GM12878 (cell line): ENCODE measurements around the gene JAML. TPM values are rescaled to one million over a fixed set of nuclear protein-coding genes. Genes with fewer than 3 reads are reported as not detected.

ENCODE experiments used
- ASH2L ChIP-seq: fragments of 300-600, 200-600 bp; sonication (generic); IDR thresholded peaks from 2 replicates; pipeline ENCODE4 v1.6.1; 2017; ENCODE audit warnings: low read depth, mild to moderate bottlenecking, borderline replicate concordance
- BMI1 ChIP-seq: fragments of 450-650 bp; IDR thresholded peaks from 2 replicates; pipeline ENCODE4 v1.6.1; 2016; ENCODE audit warnings: mild to moderate bottlenecking, moderate library complexity, borderline replicate concordance
- CREB1 ChIP-seq: IDR thresholded peaks from 2 replicates; pipeline ENCODE4 v1.6.1; 2012; ENCODE audit warnings: low read depth, mild to moderate bottlenecking, inconsistent platforms
- IRF4 ChIP-seq: IDR thresholded peaks from 2 replicates; pipeline ENCODE4 v1.6.1; 2011; ENCODE audit warnings: low read depth, low read length
- IRF5 ChIP-seq: fragments of 450-650 bp; IDR thresholded peaks from 2 replicates; pipeline ENCODE4 v1.6.1; 2017; ENCODE audit warnings: borderline replicate concordance
- MYB ChIP-seq: fragments of 150-350 bp; IDR thresholded peaks from 2 replicates; pipeline ENCODE4 v1.6.1; 2014; ENCODE audit warnings: mild to moderate bottlenecking, low read depth, low read length, borderline replicate concordance
- MYC ChIP-seq: IDR thresholded peaks from 2 replicates; pipeline ENCODE4 v1.6.1; 2011; ENCODE audit warnings: mild to moderate bottlenecking, low read length, moderate library complexity, inconsistent platforms; ENCODE audit not compliant: insufficient read depth, insufficient replicate concordance, insufficient read length, severe bottlenecking
- NR2C1 ChIP-seq: fragments of 450-650 bp; IDR thresholded peaks from 2 replicates; pipeline ENCODE4 v1.6.1; 2017; ENCODE audit warnings: antibody characterized with exemption, mild to moderate bottlenecking, moderate library complexity
- RAD51 ChIP-seq: fragments of 450-650 bp; IDR thresholded peaks from 2 replicates; pipeline ENCODE4 v1.6.1; 2016; ENCODE audit warnings: moderate library complexity, mild to moderate bottlenecking, inconsistent platforms
- RCOR1 ChIP-seq: conservative IDR thresholded peaks from 2 replicates; pipeline ENCODE4 v1.6.1; 2012; ENCODE audit warnings: low read depth, low read length, improper control_type of control experiment
- RFX5 ChIP-seq: IDR thresholded peaks from 2 replicates; pipeline ENCODE4 v1.6.1; 2011; ENCODE audit warnings: low read depth, low read length, improper control_type of control experiment
- SMARCA5 ChIP-seq: fragments of 450-650 bp; IDR thresholded peaks from 2 replicates; pipeline ENCODE4 v1.6.1; 2017; ENCODE audit warnings: mild to moderate bottlenecking
- SREBF1 ChIP-seq: IDR thresholded peaks from 2 replicates; pipeline ENCODE4 v1.6.1; 2012; ENCODE audit warnings: mild to moderate bottlenecking, low read length
- TCF7 ChIP-seq: IDR thresholded peaks from 2 replicates; pipeline ENCODE4 v1.6.1; 2014; ENCODE audit warnings: antibody characterized with exemption, borderline replicate concordance
- YBX1 ChIP-seq: fragments of 450-650 bp; IDR thresholded peaks from 2 replicates; pipeline ENCODE4 v1.6.1; 2016; ENCODE audit warnings: antibody characterized with exemption
- ZBTB11 ChIP-seq: fragments of 450-650 bp; formaldehyde crosslinking; IDR thresholded peaks from 2 replicates; pipeline ENCODE4 v1.5.0; 2022; ENCODE audit warnings: mild to moderate bottlenecking, missing genetic modification characterization
- polyA plus RNA-seq, 11 experiments: library from polyadenylated mRNA; depleted of rRNA in 4 of 11; unstranded in 6 of 11; stranded (reverse) in 5 of 11; fragments of >200 nt; fragmentation: Nextera tagmentation in 4 of 11; fragmentation: Illumina TruSeq in 1 of 11; extraction: Ambion mirVana in 4 of 11; extraction: Trizol in 1 of 11; gene quantifications; 1 replicate in 1 of 11; 2 replicates in 10 of 11; pipeline versions ENCODE4 v1.2.1 to v1.2.3, GENCODE V29; 2011 to 2016; ENCODE audit warnings: inconsistent platforms in 2 of 11, missing spikeins in 2 of 11, low read depth in 1 of 11
- total RNA-seq, 4 experiments: library from RNA; depleted of rRNA in 3 of 4; stranded (reverse); fragments of >200 nt in 3 of 4; fragmentation: Illumina TruSeq in 1 of 4; extraction: Trizol in 1 of 4; gene quantifications; 2 replicates each; pipeline versions ENCODE4 v1.2.1 to v1.2.3, GENCODE V29; 2013 to 2021
- TF ChIP-seq, protein P1 (sequence below): fragments of 450-650 bp; IDR thresholded peaks from 2 replicates; pipeline ENCODE4 v1.6.1; 2018; ENCODE audit warnings: mild to moderate bottlenecking, low read depth, moderate library complexity; ENCODE audit not compliant: partially characterized antibody
- TF ChIP-seq, protein P2 (sequence below): fragments of 450-650 bp; IDR thresholded peaks from 2 replicates; pipeline ENCODE4 v1.6.1; 2017; ENCODE audit warnings: mild to moderate bottlenecking, low read depth, inconsistent platforms; ENCODE audit not compliant: poor library complexity, severe bottlenecking
- TF ChIP-seq, protein P3 (sequence below): fragments of 150-350 bp; IDR thresholded peaks from 2 replicates; pipeline ENCODE4 v1.6.1; 2014; ENCODE audit warnings: mild to moderate bottlenecking, low read depth, low read length

Gene JAML
- total and polyA plus RNA-seq, 10 of the 15 experiments (the other 5 are each of a cell fraction or from before 2014, with no cell fraction given), result 0.60 to 8.1 (median 3.5) TPM

GRCh38 chr11:118214210-118214914, 10.4 kb downstream of the JAML start (continued):
- TF ChIP-seq SMARCA5 (no peak; the same call in 1 of the 2 replicates), IRF5 (no peak), SREBF1 (no peak), BMI1 (peak; percentile 71), ZBTB11 (CRISPR knock-in tag) (no peak), IRF4 (peak; percentile 84), MYB (no peak), ASH2L (no peak), NR2C1 (no peak), RFX5 (no peak), YBX1 (no peak), RCOR1 (peak; percentile 61; the same call in 1 of the 2 replicates), RAD51 (no peak), MYC (no peak), TCF7 (no peak), CREB1 (0 out of 2 replicates have a peak, but pooled peaks have one; percentile 33)
- TF ChIP-seq, protein P1, sequence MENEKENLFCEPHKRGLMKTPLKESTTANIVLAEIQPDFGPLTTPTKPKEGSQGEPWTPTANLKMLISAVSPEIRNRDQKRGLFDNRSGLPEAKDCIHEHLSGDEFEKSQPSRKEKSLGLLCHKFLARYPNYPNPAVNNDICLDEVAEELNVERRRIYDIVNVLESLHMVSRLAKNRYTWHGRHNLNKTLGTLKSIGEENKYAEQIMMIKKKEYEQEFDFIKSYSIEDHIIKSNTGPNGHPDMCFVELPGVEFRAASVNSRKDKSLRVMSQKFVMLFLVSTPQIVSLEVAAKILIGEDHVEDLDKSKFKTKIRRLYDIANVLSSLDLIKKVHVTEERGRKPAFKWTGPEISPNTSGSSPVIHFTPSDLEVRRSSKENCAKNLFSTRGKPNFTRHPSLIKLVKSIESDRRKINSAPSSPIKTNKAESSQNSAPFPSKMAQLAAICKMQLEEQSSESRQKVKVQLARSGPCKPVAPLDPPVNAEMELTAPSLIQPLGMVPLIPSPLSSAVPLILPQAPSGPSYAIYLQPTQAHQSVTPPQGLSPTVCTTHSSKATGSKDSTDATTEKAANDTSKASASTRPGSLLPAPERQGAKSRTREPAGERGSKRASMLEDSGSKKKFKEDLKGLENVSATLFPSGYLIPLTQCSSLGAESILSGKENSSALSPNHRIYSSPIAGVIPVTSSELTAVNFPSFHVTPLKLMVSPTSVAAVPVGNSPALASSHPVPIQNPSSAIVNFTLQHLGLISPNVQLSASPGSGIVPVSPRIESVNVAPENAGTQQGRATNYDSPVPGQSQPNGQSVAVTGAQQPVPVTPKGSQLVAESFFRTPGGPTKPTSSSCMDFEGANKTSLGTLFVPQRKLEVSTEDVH, result no peak
- TF ChIP-seq, protein P2, sequence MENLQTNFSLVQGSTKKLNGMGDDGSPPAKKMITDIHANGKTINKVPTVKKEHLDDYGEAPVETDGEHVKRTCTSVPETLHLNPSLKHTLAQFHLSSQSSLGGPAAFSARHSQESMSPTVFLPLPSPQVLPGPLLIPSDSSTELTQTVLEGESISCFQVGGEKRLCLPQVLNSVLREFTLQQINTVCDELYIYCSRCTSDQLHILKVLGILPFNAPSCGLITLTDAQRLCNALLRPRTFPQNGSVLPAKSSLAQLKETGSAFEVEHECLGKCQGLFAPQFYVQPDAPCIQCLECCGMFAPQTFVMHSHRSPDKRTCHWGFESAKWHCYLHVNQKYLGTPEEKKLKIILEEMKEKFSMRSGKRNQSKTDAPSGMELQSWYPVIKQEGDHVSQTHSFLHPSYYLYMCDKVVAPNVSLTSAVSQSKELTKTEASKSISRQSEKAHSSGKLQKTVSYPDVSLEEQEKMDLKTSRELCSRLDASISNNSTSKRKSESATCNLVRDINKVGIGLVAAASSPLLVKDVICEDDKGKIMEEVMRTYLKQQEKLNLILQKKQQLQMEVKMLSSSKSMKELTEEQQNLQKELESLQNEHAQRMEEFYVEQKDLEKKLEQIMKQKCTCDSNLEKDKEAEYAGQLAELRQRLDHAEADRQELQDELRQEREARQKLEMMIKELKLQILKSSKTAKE, result peak; percentile 88
- TF ChIP-seq, protein P3, sequence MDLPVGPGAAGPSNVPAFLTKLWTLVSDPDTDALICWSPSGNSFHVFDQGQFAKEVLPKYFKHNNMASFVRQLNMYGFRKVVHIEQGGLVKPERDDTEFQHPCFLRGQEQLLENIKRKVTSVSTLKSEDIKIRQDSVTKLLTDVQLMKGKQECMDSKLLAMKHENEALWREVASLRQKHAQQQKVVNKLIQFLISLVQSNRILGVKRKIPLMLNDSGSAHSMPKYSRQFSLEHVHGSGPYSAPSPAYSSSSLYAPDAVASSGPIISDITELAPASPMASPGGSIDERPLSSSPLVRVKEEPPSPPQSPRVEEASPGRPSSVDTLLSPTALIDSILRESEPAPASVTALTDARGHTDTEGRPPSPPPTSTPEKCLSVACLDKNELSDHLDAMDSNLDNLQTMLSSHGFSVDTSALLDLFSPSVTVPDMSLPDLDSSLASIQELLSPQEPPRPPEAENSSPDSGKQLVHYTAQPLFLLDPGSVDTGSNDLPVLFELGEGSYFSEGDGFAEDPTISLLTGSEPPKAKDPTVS, result no peak
